ENCODE data around the gene CPAMD8.

Gene CPAMD8

DNA sequence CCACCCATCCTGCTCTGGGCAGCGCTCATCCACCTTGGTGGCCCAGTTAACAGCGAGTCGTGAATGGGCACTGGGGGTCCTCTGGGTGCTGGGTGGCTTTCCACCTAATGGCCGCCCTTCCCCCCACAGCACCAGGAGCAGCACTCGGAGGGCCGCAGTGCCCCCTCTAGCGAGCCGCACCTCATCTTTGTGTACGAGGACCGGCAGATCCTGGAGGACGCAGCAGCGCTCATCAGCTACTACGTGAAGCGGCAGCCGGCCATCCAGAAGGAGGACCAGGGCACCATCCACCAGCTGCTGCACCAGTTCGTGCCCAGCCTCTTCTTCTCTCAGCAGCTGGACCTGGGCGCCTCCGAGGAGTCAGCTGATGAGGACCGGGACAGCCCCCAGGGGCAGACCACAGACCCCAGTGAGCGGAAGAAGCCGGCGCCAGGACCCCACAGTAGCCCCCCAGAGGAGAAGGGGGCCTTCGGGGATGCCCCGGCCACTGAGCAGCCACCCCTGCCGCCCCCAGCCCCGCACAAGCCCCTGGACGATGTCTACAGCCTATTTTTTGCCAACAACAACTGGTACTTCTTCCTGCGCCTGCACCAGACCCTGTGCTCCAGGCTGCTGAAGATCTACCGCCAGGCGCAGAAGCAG lies 157.2 kb downstream of the CPAMD8 start:
- no peak for DNase-seq

DNA sequence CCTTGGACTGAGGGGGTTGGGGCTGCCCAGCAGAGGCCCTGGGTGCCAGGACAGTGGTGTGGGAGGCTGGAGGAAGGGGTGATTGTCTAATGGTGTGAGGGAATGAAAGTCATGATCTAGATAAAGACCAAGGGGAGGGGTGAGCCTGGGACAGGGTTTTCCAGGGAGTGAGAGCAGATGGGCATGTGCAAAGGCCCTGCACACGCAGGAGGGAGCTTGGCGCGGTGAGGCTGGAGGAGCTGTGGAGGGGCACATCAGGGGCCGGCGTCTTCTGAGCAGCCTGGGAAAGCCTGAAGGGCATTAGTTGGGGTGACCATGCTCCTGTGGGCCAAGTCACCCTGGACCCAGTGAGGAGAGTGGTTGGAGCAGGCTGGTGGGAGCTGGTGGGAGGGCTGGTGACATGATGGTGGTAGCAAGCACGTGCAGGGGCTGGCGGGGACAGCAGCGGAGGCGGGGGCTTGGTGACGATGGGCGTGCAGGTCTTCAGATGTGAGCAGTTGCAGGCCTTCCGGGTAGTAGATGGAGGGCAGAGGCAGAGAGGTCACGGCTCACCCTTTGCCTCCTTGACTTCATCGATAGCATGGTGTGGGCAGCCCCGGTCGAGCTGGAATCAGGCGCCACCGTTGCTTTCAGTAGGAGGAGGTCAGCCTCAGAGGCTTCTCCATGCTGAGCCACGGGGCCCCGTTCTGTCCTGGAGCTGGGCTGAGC lies 158.0 kb downstream of the CPAMD8 start:
- DNase-seq: no peak

DNA sequence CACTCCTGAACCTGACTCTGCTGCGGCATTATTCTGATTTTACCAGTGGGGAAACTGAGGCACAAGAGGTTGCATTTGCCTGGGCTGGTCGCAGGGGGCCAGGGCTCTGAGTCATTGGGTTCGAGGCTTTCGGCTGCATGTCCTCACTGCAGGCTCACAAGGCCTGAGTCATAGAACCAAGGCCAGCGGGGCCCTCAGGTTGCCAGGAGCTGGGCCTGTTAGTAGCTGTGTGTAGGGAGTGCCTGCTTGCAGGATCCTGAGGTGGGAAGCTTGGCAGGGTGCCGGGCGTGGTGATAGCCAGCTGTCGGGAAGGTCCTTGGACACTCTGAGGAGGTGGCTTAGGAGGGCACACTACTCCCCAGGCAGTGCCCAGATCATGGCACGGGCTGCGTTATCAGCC lies 159.4 kb downstream of the CPAMD8 start:
- no peak for DNase-seq

DNA sequence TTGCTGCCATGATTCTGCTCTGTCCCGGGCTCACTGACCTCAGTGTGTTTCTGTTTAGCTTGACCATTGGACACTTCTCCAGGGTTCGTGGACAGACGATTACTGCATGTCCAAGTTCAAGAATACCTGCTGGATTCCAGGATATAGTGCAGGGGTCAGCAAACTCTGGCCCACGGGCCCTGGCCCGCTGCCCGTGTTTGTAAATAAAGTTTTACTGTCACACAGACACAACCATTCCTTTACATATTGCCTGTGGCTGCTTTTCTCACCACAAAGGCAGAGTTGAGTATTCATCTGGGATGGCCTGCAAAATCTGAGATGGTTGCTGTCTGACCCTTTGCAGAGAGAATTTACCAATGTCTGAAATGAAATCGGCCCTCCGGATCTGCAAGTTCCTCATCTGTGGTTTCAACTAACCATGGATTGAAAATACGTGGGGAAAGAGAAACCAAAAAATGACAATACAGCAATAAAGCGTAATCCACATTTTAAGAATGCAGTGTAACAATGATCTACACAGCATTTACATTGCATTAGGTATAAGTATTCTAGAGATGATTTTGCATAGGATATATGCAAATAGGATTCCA lies 163.7 kb downstream of the CPAMD8 start:
- DNase-seq: no peak

GRCh38 chr19:16861834-16862233 lies 164.8 kb downstream of the CPAMD8 start:
- DNase-seq: no peak

GRCh38 chr19:16861011-16861410 lies 165.6 kb downstream of the CPAMD8 start:
- no peak for DNase-seq

- no peak for DNase-seq
Observed at GRCh38 chr19:16860118-16860517, 166.5 kb downstream of the CPAMD8 start.

DNA sequence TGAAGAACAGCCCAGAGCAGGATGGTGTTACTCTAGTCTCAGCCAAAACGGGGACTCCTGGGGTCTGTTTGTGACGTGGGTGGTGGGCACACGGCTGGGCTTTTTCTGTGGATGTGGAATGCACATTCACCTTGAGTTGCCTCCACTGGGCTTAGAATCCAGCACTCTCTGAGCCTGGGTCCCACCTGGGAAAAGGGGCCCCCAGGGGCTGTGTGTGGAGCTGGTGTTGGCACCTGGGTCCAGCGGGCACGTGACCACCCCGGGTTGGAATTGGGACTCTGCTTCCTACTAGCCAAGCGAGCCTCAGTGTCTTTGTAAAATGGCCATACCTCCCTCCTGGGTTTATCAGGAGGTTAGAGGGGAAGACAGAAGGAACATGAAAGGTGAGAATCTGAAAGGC lies 167.0 kb downstream of the CPAMD8 start:
- no peak for DNase-seq

DNA sequence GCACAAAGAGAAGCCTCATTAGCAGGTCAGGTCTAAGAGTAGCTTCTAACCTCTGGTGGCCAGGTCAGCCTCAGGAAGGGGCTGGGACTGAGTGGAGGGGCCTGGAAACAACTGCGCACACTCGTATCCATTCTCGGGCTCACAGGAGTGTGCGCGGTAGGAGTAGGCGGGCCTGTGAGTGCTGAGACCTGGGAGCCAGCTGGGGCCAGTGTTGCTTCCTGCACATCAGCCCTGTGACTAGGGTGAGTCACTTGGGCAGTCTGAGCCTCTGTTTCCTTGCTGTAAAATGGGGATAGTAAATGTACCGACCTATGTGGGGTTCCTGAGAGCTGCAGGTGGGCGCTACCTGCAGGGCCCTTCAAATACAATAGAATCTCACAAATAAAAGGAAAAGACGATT lies 170.5 kb downstream of the CPAMD8 start:
- no peak for DNase-seq

- no peak for DNase-seq
Observed at GRCh38 chr19:16853066-16853465, 173.5 kb downstream of the CPAMD8 start.

- no peak for DNase-seq
Observed at GRCh38 chr19:16851031-16851712, 175.4 kb downstream of the CPAMD8 start.

DNA sequence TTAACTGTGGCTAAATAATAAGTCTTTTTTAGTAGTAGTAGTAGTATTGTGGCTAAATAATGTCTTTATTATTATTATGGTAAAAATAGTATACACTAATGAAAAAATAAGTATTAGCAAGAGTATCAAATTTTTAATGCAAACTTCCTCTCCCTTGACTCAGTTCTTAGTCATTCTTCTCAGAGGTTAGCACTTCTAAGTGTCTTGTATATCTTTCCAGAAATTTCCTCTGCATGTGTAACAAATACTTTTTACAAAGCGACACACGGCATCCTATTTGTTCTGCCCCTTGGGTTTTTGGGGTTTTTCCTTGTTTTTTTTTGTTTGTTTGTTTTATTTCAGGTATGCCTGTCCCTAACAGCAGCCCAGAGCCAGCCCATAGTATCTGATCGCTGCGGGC lies 176.5 kb downstream of the CPAMD8 start:
- DNase-seq: no peak

DNA sequence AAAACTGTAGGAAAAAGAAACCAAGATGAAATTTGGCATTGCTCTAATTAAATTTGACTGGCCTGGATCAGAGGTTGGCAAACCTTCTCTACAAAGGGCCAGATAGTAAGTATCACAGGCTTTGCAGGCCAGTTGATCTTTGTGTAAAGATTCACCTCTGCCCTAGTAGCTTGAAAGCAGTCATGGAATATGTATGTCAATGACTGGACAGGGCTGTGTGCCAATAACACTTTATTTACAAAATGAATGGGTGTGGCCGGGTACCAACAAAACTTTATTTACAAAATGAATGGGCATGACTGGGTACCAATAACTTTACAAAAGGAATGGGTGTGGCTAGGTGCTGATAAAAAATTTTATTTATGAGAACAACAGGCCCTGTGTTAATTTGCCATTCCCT lies 177.4 kb downstream of the CPAMD8 start:
- no peak for DNase-seq

GRCh38 chr19:16847430-16847829 lies 179.2 kb downstream of the CPAMD8 start:
- DNase-seq: no peak

GRCh38 chr19:16846901-16847300 lies 179.7 kb downstream of the CPAMD8 start:
- DNase-seq: no peak

Measured in GDM1 (cell line).